ENCODE results near the gene CCNE1. TPM values are rescaled to one million over a fixed set of nuclear protein-coding genes. Genes with fewer than 3 reads are reported as not detected.

The CCNE1 gene
- total and polyA plus RNA-seq, 2 experiments from 2014 or later: 19.9 to 24.6 TPM

DNA sequence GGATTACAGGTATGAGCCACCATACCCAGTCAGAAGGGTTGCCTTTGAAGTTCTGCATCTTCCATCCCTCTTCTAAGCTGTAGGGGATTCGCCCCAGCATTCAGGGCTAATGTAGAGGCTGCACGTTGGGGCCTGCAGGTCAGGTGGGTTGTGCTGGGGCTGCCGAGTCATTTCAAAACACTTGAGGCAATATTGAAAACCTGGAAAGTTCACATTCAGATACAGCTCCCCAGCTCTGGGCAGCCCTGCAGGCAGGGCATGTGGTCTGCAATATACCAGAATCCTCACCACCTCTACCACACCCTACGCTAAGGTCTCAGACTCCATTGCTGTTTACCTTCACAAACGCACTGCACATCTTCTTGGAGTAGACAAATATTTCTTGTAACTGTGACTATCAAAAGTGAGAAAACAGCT, 24.6 kb downstream of the CCNE1 start:
- Histone ChIP-seq H3K4me1 (ENCODE audit: insufficient read depth) (peaks cover 19% of the 10 kb centered on the region), H3K9me3 (ENCODE audit: low read depth) (no peaks in the 10 kb centered on the region), H3K79me2 (no peaks in the 10 kb centered on the region), H3K36me3 (replicated peaks; ENCODE audit: insufficient read depth, low read depth) (no peaks in the 10 kb centered on the region), H3K4me2 (no peak overlapping the region), H3K4me3 (no peak overlapping the region), H3K9me2 (replicated peaks; ENCODE audit: insufficient read depth) (no peaks in the 10 kb centered on the region), H4K20me1 (ENCODE audit: insufficient read depth, poor library complexity, severe bottlenecking) (no peaks in the 10 kb centered on the region), H2AFZ (no peak overlapping the region), H3K27me3 (no peaks in the 10 kb centered on the region), H3K27ac (no peak overlapping the region)
- DNase-seq (ENCODE audit: low spot score): no peak
- WGBS (ENCODE audit: low lambda C conversion rate, missing lambda C conversion rate): 80% methylated on average over 5 of the region's 5 CpGs
- TF ChIP-seq EZH2phosphoT487 (IDR thresholded peaks at IDR 0.05; ENCODE audit: low read depth, severe bottlenecking, unreplicated experiment): no peak
- TF ChIP-seq, protein P1, sequence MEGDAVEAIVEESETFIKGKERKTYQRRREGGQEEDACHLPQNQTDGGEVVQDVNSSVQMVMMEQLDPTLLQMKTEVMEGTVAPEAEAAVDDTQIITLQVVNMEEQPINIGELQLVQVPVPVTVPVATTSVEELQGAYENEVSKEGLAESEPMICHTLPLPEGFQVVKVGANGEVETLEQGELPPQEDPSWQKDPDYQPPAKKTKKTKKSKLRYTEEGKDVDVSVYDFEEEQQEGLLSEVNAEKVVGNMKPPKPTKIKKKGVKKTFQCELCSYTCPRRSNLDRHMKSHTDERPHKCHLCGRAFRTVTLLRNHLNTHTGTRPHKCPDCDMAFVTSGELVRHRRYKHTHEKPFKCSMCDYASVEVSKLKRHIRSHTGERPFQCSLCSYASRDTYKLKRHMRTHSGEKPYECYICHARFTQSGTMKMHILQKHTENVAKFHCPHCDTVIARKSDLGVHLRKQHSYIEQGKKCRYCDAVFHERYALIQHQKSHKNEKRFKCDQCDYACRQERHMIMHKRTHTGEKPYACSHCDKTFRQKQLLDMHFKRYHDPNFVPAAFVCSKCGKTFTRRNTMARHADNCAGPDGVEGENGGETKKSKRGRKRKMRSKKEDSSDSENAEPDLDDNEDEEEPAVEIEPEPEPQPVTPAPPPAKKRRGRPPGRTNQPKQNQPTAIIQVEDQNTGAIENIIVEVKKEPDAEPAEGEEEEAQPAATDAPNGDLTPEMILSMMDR (IDR thresholded peaks at IDR 0.05; ENCODE audit: poor library complexity): no peak
- TF ChIP-seq EZH2 (IDR thresholded peaks at IDR 0.05; ENCODE audit: borderline replicate concordance): no peak

GRCh38 chr19:29837448-29837981, 25.7 kb downstream of the CCNE1 start:
- no peak overlapping the region for H3K27ac ChIP-seq
- H3K4me1 ChIP-seq (ENCODE audit: insufficient read depth): peaks cover 19% of the 10 kb centered on the region
- H3K27me3 ChIP-seq: no peaks in the 10 kb centered on the region
- TF ChIP-seq EZH2 (IDR thresholded peaks at IDR 0.05; ENCODE audit: borderline replicate concordance) (no peak), EZH2phosphoT487 (IDR thresholded peaks at IDR 0.05; ENCODE audit: low read depth, severe bottlenecking, unreplicated experiment) (no peak)
- TF ChIP-seq, protein P1 (IDR thresholded peaks at IDR 0.05; ENCODE audit: poor library complexity): no peak
- no peak overlapping the region for H3K4me3 ChIP-seq
- no peaks in the 10 kb centered on the region for H3K9me2 ChIP-seq (replicated peaks; ENCODE audit: insufficient read depth)
- no peaks in the 10 kb centered on the region for H3K36me3 ChIP-seq (replicated peaks; ENCODE audit: insufficient read depth, low read depth)
- no peaks in the 10 kb centered on the region for H4K20me1 ChIP-seq (ENCODE audit: insufficient read depth, poor library complexity, severe bottlenecking)
- H3K9me3 ChIP-seq (ENCODE audit: low read depth): no peaks in the 10 kb centered on the region
- no peak for DNase-seq (ENCODE audit: low spot score)
- no peaks in the 10 kb centered on the region for H3K79me2 ChIP-seq
- no peak overlapping the region for H2AFZ ChIP-seq
- no peak overlapping the region for H3K4me2 ChIP-seq
- 64% methylated on average over 6 of the region's 6 CpGs for WGBS (ENCODE audit: low lambda C conversion rate, missing lambda C conversion rate)

- H3K4me1 ChIP-seq (ENCODE audit: insufficient read depth): peaks cover 21% of the 10 kb centered on the region
- no peak for DNase-seq (ENCODE audit: low spot score)
- no peak overlapping the region for H3K4me3 ChIP-seq
- H3K36me3 ChIP-seq (replicated peaks; ENCODE audit: insufficient read depth, low read depth): no peaks in the 10 kb centered on the region
- 87% methylated on average over 9 of the region's 9 CpGs for WGBS (ENCODE audit: low lambda C conversion rate, missing lambda C conversion rate)
- H4K20me1 ChIP-seq (ENCODE audit: insufficient read depth, poor library complexity, severe bottlenecking): no peaks in the 10 kb centered on the region
- H3K27ac ChIP-seq: no peak overlapping the region
- no peaks in the 10 kb centered on the region for H3K9me3 ChIP-seq (ENCODE audit: low read depth)
- no peaks in the 10 kb centered on the region for H3K9me2 ChIP-seq (replicated peaks; ENCODE audit: insufficient read depth)
- no peaks in the 10 kb centered on the region for H3K27me3 ChIP-seq
- H3K79me2 ChIP-seq: no peaks in the 10 kb centered on the region
- TF ChIP-seq, protein P1 (IDR thresholded peaks at IDR 0.05; ENCODE audit: poor library complexity): no peak
- TF ChIP-seq EZH2 (IDR thresholded peaks at IDR 0.05; ENCODE audit: borderline replicate concordance): no peak
- no peak for TF ChIP-seq EZH2phosphoT487 (IDR thresholded peaks at IDR 0.05; ENCODE audit: low read depth, severe bottlenecking, unreplicated experiment)
- no peak overlapping the region for H2AFZ ChIP-seq
- H3K4me2 ChIP-seq: no peak overlapping the region
These were observed 26.2 kb downstream of the CCNE1 start for GRCh38 chr19:29837996-29838395.
